Measurements from ENCODE around the gene ATP2C1. TPM values are rescaled to one million over a fixed set of nuclear protein-coding genes. Genes with fewer than 3 reads are reported as not detected.

The ATP2C1 gene
- total RNA-seq, 4 donors from 2014 or later: 32.1 to 52.3 (median 35.0) TPM

- H3K4me1 ChIP-seq: no peaks in the 10 kb centered on the region
- no peak overlapping the region for H3K27ac ChIP-seq (replicated peaks in 1 of 4)
- no peak for TF ChIP-seq EP300 (IDR thresholded peaks at IDR 0.05)
- no peak for TF ChIP-seq POLR2A (IDR thresholded peaks at IDR 0.05; ENCODE audit: low read depth)
- TF ChIP-seq POLR2AphosphoS5 (IDR thresholded peaks at IDR 0.05): no peak
- TF ChIP-seq CTCF (IDR thresholded peaks at IDR 0.05): no peak
- peaks cover 18 to 67% (median 44%) of the 10 kb centered on the region in 4 donors for H3K36me3 ChIP-seq
- intact Hi-C loops (cut with DNase I): no loop called here
- no peaks in the 10 kb centered on the region for H3K27me3 ChIP-seq
- no peak for DNase-seq (ENCODE audit: extremely low spot score)
- no peaks in the 10 kb centered on the region for H3K9me3 ChIP-seq
- no peak overlapping the region for H3K4me3 ChIP-seq
Observed at GRCh38 chr3:130961458-130961857, 67.6 kb downstream of the ATP2C1 start.

GRCh38 chr3:130963444-130963843, 69.6 kb downstream of the ATP2C1 start:
- no peaks in the 10 kb centered on the region for H3K4me1 ChIP-seq
- no peak overlapping the region for H3K27ac ChIP-seq (replicated peaks in 1 of 4)
- 91% methylated on average over 2 of the region's 2 CpGs for WGBS
- peaks cover 18 to 74% (median 47%) of the 10 kb centered on the region in 4 donors for H3K36me3 ChIP-seq
- intact Hi-C loops (cut with DNase I): no loop called here
- H3K9me3 ChIP-seq: no peaks in the 10 kb centered on the region
- no peak overlapping the region for H3K4me3 ChIP-seq
- no peaks in the 10 kb centered on the region for H3K27me3 ChIP-seq
- DNase-seq (ENCODE audit: extremely low spot score): no peak
- TF ChIP-seq CTCF (IDR thresholded peaks at IDR 0.05): no peak
- no peak for TF ChIP-seq POLR2AphosphoS5 (IDR thresholded peaks at IDR 0.05)
- TF ChIP-seq EP300 (IDR thresholded peaks at IDR 0.05): no peak
- no peak for TF ChIP-seq POLR2A (IDR thresholded peaks at IDR 0.05; ENCODE audit: low read depth)

GRCh38 chr3:130963878-130964277, 70.0 kb downstream of the ATP2C1 start:
- peaks cover 18 to 78% (median 49%) of the 10 kb centered on the region in 4 donors for H3K36me3 ChIP-seq
- 80% methylated on average over 3 of the region's 3 CpGs for WGBS
- intact Hi-C loops (cut with DNase I): no loop called here
- H3K4me3 ChIP-seq: no peak overlapping the region
- H3K9me3 ChIP-seq: no peaks in the 10 kb centered on the region
- H3K4me1 ChIP-seq: no peaks in the 10 kb centered on the region
- DNase-seq (ENCODE audit: extremely low spot score): no peak
- no peaks in the 10 kb centered on the region for H3K27me3 ChIP-seq
- H3K27ac ChIP-seq (replicated peaks in 1 of 4): no peak overlapping the region
- TF ChIP-seq POLR2AphosphoS5 (IDR thresholded peaks at IDR 0.05) (no peak), CTCF (IDR thresholded peaks at IDR 0.05) (no peak), EP300 (IDR thresholded peaks at IDR 0.05) (no peak), POLR2A (IDR thresholded peaks at IDR 0.05; ENCODE audit: low read depth) (no peak)

- Histone ChIP-seq H3K4me3 (no peak overlapping the region), H3K36me3 (peaks cover 11 to 81% (median 61%) of the 10 kb centered on the region in 4 donors), H3K9me3 (no peaks in the 10 kb centered on the region), H3K27me3 (no peaks in the 10 kb centered on the region), H3K4me1 (no peaks in the 10 kb centered on the region), H3K27ac (replicated peaks in 1 of 4) (no peak overlapping the region)
- 97% methylated on average over 2 of the region's 2 CpGs for WGBS
- intact Hi-C loops (cut with DNase I): no loop called here
- TF ChIP-seq POLR2A (IDR thresholded peaks at IDR 0.05; ENCODE audit: low read depth): no peak
- no peak for TF ChIP-seq POLR2AphosphoS5 (IDR thresholded peaks at IDR 0.05)
- TF ChIP-seq CTCF (IDR thresholded peaks at IDR 0.05): no peak
- TF ChIP-seq EP300 (IDR thresholded peaks at IDR 0.05): no peak
- DNase-seq (ENCODE audit: extremely low spot score): no peak
Observed at GRCh38 chr3:130967281-130967680, 73.4 kb downstream of the ATP2C1 start.

- Histone ChIP-seq H3K4me1 (no peaks in the 10 kb centered on the region), H3K4me3 (no peak overlapping the region), H3K9me3 (no peaks in the 10 kb centered on the region), H3K27me3 (no peaks in the 10 kb centered on the region), H3K27ac (replicated peaks in 1 of 4) (no peak overlapping the region), H3K36me3 (peaks cover 11 to 82% (median 61%) of the 10 kb centered on the region in 4 donors)
- no peak for DNase-seq (ENCODE audit: extremely low spot score)
- TF ChIP-seq EP300 (IDR thresholded peaks at IDR 0.05) (no peak), CTCF (IDR thresholded peaks at IDR 0.05) (no peak), POLR2A (IDR thresholded peaks at IDR 0.05; ENCODE audit: low read depth) (no peak), POLR2AphosphoS5 (IDR thresholded peaks at IDR 0.05) (no peak)
- intact Hi-C loops (cut with DNase I): no loop called here
- WGBS: 97% methylated on average over 3 of the region's 3 CpGs
Observed at GRCh38 chr3:130968221-130968620, 74.3 kb downstream of the ATP2C1 start.
